Measurements from ENCODE around the gene GALNT17. TPM values are rescaled to one million over a fixed set of nuclear protein-coding genes. Genes with fewer than 3 reads are reported as not detected.
A peak's percentile ranks its signal among the peaks of the same experiment; 100 is the strongest.

The GALNT17 gene
- total RNA-seq, 6 donors from 2014 or later = 5.3 to 26.2 (median 10.1) TPM

- 2 to 3% methylated on average over 22 to 32 of the region's 88 CpGs for WGBS, 2 donors
- ATAC-seq (ENCODE audit: low FRiP score in 2 of 2) (peak in 1 of 2 donors; percentile 2), DNase-seq (peak in 1 of 2 donors; percentile 85)
- H3K9me3 ChIP-seq = no peaks in the 10 kb centered on the region
- peaks cover 0 to 31% (median 6%) of the 10 kb centered on the region in 4 donors for H3K4me1 ChIP-seq
- TF ChIP-seq EP300 (IDR thresholded peaks at IDR 0.05) (no peak), POLR2AphosphoS5 (IDR thresholded peaks at IDR 0.05) (no peak), POLR2A (IDR thresholded peaks at IDR 0.05) (no peak)
- TF ChIP-seq, protein P1, sequence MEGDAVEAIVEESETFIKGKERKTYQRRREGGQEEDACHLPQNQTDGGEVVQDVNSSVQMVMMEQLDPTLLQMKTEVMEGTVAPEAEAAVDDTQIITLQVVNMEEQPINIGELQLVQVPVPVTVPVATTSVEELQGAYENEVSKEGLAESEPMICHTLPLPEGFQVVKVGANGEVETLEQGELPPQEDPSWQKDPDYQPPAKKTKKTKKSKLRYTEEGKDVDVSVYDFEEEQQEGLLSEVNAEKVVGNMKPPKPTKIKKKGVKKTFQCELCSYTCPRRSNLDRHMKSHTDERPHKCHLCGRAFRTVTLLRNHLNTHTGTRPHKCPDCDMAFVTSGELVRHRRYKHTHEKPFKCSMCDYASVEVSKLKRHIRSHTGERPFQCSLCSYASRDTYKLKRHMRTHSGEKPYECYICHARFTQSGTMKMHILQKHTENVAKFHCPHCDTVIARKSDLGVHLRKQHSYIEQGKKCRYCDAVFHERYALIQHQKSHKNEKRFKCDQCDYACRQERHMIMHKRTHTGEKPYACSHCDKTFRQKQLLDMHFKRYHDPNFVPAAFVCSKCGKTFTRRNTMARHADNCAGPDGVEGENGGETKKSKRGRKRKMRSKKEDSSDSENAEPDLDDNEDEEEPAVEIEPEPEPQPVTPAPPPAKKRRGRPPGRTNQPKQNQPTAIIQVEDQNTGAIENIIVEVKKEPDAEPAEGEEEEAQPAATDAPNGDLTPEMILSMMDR (IDR thresholded peaks at IDR 0.05) = no peak
- H3K36me3 ChIP-seq = no peaks in the 10 kb centered on the region
- H3K4me3 ChIP-seq = peak overlapping the region; percentile 2 to 58 (median 48)
- H3K27ac ChIP-seq = peak overlapping the region in 2 of 4 donors; percentile 52 to 58
- H3K27me3 ChIP-seq = peaks cover 0 to 16% (median 8%) of the 10 kb centered on the region in 4 donors
Measured at GRCh38 chr7:71132377-71133231, 660 bp downstream of the GALNT17 start.

DNA sequence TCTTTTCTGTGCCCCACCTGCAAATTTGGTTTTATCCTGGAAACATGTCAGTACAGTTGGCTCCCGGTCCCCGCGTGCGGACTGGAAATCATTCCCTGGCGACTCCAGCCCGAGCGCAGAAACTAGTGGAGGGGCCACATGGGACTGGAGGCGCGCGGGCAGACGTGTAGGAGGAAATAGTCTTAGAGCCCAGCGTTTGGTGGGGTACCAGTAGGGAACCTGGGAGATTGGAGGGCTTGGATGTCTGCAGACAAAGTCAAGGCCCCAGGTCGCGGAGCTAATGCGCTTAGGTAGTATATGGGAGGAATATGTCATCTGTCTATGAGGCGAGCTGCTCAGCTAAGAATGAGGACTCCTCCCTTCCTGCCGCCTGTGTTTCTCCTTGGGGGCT is 1.3 kb downstream of the GALNT17 start:
- Histone ChIP-seq H3K4me3 (peak overlapping the region; percentile 2 to 58 (median 48)), H3K27ac (no peak overlapping the region), H3K4me1 (peaks cover 0 to 31% (median 6%) of the 10 kb centered on the region in 4 donors), H3K27me3 (peaks cover 0 to 16% (median 8%) of the 10 kb centered on the region in 4 donors), H3K9me3 (no peaks in the 10 kb centered on the region), H3K36me3 (no peaks in the 10 kb centered on the region)
- no peak for ATAC-seq (ENCODE audit: low FRiP score in 2 of 2)
- no peak for DNase-seq
- 12 to 21% methylated on average over 15 to 17 of the region's 17 CpGs for WGBS, 2 donors
- TF ChIP-seq EP300 (IDR thresholded peaks at IDR 0.05) (no peak), POLR2A (IDR thresholded peaks at IDR 0.05) (no peak), POLR2AphosphoS5 (IDR thresholded peaks at IDR 0.05) (no peak)
- TF ChIP-seq, protein P1 (IDR thresholded peaks at IDR 0.05) = no peak

GRCh38 chr7:71133856-71134255 is 1.9 kb downstream of the GALNT17 start:
- H3K4me3 ChIP-seq = peak overlapping the region in 3 of 4 donors; percentile 44 to 58 (median 53)
- ATAC-seq (ENCODE audit: low FRiP score in 2 of 2) = peak in 1 of 2 donors; percentile 42

DNA sequence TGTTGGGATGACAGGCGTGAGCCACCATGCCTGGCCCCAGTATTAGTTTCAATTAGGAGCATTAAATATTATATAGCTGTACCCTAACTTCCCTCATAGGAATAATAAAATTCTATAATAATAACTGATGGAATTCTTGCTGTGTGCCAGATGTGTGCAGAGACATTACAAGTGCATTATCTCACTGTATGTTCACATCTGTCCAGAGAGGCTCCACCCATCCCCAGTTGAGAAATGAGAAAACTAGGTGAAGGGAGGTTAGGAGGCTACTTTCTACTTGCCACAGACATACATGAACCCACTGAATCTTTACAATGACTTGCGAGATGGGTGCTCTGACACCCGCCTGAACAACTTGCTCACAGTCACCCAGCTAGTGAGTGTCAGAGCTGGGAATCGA is 3.2 kb downstream of the GALNT17 start:
- Histone ChIP-seq H3K4me3 (no peak overlapping the region), H3K27me3 (peaks cover 0 to 16% (median 8%) of the 10 kb centered on the region in 4 donors), H3K27ac (no peak overlapping the region), H3K4me1 (peaks cover 0 to 29% (median 6%) of the 10 kb centered on the region in 4 donors), H3K9me3 (no peaks in the 10 kb centered on the region), H3K36me3 (no peaks in the 10 kb centered on the region)
- 84 to 88% methylated on average over 4 of the region's 4 CpGs for WGBS, 2 donors
- DNase-seq (no peak), ATAC-seq (ENCODE audit: low FRiP score in 2 of 2) (no peak)
- TF ChIP-seq EP300 (IDR thresholded peaks at IDR 0.05) (no peak), POLR2AphosphoS5 (IDR thresholded peaks at IDR 0.05) (no peak), POLR2A (IDR thresholded peaks at IDR 0.05) (no peak)
- TF ChIP-seq, protein P1 (IDR thresholded peaks at IDR 0.05) = no peak

More at GRCh38 chr7:71133856-71134255, 1.9 kb downstream of the GALNT17 start:
- 75 to 90% methylated on average over 10 to 11 of the region's 11 CpGs for WGBS, 2 donors
- TF ChIP-seq POLR2AphosphoS5 (IDR thresholded peaks at IDR 0.05) (no peak), EP300 (IDR thresholded peaks at IDR 0.05) (no peak), POLR2A (IDR thresholded peaks at IDR 0.05) (no peak)
- TF ChIP-seq, protein P1 (IDR thresholded peaks at IDR 0.05) = no peak
- Histone ChIP-seq H3K27ac (no peak overlapping the region), H3K36me3 (no peaks in the 10 kb centered on the region), H3K4me1 (peaks cover 0 to 31% (median 6%) of the 10 kb centered on the region in 4 donors), H3K27me3 (peaks cover 0 to 16% (median 8%) of the 10 kb centered on the region in 4 donors), H3K9me3 (no peaks in the 10 kb centered on the region)
- DNase-seq = no peak

Data from upper lobe of left lung (tissue), 6 donors.